ENCODE results near the gene SMYD3. TPM values are rescaled to one million over a fixed set of nuclear protein-coding genes. Genes with fewer than 3 reads are reported as not detected.

SMYD3 gene
- total RNA-seq, 1 donor = 45.5 TPM

DNA sequence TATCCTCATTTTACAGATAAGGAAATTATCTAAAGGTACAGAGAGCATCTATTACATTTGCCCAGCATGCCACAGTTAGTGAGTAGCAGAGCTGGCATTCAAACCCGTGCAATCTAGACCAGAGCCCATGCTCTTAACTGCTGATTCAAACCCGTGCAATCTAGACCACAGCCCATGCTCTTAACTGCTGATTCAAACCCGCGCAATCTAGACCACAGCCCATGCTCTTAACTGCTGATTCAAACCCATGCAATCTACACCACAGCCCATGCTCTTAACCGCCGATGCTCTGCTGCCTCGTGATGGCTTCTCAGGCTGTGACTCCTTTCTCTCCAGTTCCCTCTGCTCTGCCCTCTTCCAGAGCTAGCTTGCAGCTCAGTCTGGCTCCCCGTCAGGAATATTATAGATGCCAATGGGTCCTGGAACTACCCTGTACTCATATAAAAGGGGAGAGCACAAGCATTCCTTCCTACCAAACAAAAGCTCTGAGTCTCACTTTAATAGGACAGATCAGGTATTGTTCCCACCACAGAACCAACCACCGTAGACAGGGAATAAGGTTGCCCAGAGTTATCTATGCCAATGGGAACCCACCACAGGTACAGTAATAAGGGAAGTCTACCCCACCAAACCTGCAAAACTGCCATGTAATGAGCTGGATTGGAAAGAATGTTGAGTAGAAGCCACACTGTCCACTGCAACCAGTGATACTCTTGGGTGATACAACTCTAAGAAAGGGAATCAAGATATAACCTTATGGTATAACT, 78.4 kb downstream of the SMYD3 start:
- H3K4me3 ChIP-seq (ENCODE audit: low read depth, low read length) = no peak overlapping the region

GRCh38 chr1:246427611-246428010, 79.5 kb downstream of the SMYD3 start:
- H3K4me3 ChIP-seq (ENCODE audit: low read depth, low read length) = no peak overlapping the region
- no peak for DNase-seq (ENCODE audit: low read depth)
- no peak for TF ChIP-seq CTCF (IDR thresholded peaks at IDR 0.05; ENCODE audit: insufficient read depth, low read length)

More for the DNA sequence above, 78.4 kb downstream of the SMYD3 start:
- DNase-seq (ENCODE audit: low read depth) = peak; percentile 77
- no peak for TF ChIP-seq CTCF (IDR thresholded peaks at IDR 0.05; ENCODE audit: insufficient read depth, low read length)

DNA sequence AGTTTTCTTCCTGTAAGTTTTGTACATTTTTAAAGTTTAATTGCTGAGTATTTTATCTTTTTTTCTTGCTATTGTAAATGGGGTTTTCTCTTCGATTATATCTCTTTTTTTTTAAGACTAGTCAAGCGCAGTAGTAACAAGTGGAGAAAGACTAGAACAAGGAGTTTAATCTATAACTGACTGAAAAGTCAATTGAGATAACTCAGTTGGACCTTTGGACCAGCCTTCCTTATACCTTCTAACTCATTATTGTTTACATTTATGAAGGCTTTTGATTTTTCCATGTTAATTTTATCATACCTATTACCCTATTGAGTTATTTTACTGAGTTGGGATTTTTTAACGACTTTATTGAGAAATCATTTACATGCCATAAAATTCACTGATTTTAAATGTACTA, 81.2 kb downstream of the SMYD3 start:
- H3K4me3 ChIP-seq (ENCODE audit: low read depth, low read length) = no peak overlapping the region
- DNase-seq (ENCODE audit: low read depth) = no peak
- TF ChIP-seq CTCF (IDR thresholded peaks at IDR 0.05; ENCODE audit: insufficient read depth, low read length) = no peak

DNA sequence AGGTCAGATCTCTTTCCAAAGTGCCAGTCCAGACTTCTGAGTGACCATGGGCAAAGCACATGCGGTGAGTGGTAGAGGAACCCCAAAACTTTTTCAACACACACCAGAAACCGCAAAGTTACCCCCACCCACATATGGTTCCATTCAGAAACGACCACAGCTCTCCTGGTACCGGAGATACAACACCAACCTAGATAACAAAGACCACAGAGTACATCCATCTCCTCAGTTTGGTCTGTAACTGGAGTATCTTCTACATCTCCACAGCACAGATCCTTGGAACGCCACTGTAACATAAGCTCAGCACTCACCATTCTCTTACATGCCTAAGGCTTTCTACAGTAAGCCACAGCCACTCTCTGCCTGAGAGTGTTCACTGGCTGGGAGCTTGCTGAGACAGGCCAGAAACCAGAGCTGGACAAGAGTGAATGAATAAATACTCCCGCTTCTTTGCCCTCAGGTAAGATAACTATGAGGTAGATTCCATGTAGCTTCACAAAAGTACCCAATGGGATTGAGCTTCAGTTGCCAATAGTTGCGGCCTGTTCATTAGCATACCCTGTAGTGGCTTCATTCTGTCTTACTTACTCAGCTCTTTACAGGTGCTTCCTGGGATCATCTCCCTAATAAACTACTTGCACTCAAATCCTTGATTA, 81.8 kb downstream of the SMYD3 start:
- DNase-seq (ENCODE audit: low read depth) = no peak
- no peak overlapping the region for H3K4me3 ChIP-seq (ENCODE audit: low read depth, low read length)
- TF ChIP-seq CTCF (IDR thresholded peaks at IDR 0.05; ENCODE audit: insufficient read depth, low read length) = no peak

DNA sequence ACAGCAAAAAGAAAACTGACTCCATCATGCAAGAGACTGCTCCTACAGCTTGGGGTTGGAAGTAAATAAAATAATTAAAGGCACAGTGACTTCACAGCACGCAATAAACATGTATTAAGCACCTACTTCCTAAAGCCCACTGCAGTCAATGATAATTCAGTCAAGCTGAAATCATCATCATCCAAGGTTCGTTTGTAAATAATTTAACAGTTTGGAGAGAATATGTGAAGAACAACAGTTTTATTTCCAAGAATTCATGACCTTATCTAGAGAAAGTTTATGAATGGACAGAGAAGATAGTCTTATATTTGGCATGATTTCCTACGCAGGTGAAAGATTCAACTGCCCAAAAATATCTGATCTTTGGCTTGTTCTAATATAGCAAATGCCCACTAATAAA, 86.8 kb downstream of the SMYD3 start:
- DNase-seq (ENCODE audit: low read depth) = no peak
- TF ChIP-seq CTCF (IDR thresholded peaks at IDR 0.05; ENCODE audit: insufficient read depth, low read length) = no peak
- no peak overlapping the region for H3K4me3 ChIP-seq (ENCODE audit: low read depth, low read length)

GRCh38 chr1:246418565-246419312, 88.3 kb downstream of the SMYD3 start:
- no peak for DNase-seq (ENCODE audit: low read depth)
- H3K4me3 ChIP-seq (ENCODE audit: low read depth, low read length) = no peak overlapping the region
- no peak for TF ChIP-seq CTCF (IDR thresholded peaks at IDR 0.05; ENCODE audit: insufficient read depth, low read length)

Measured in fibroblast of the aortic adventitia (primary cell).